RWPE2 (cell line): Measurements from ENCODE around the gene CNPY3.

Experiments
- ATAC-seq: fragments of 200-7000 bp; cut with Tn5 transposase; 3 replicates; pipeline ENCODE4 v1.9.1; 2021; ENCODE audit warnings: low read depth
- DNase-seq: peaks from one replicate; pipeline ENCODE4 v3.0.0-alpha.2; 2020; ENCODE audit warnings: low spot score
- H3K27ac ChIP-seq: fragments of 450-650 bp; 2 replicates; pipeline ENCODE4 v1.5.1; 2017; ENCODE audit warnings: mild to moderate bottlenecking; ENCODE audit not compliant: poor library complexity, severe bottlenecking
- H3K27me3 ChIP-seq: fragments of 250-450 bp; sonication (Bioruptor Pico); 2 replicates; pipeline ENCODE4 v1.5.1; 2021; ENCODE audit warnings: mild to moderate bottlenecking, moderate library complexity; ENCODE audit not compliant: insufficient read depth, poor library complexity, severe bottlenecking
- H3K36me3 ChIP-seq: fragments of 250-450 bp; sonication (Bioruptor Pico); 2 replicates; pipeline ENCODE4 v1.5.1; 2020; ENCODE audit warnings: low read depth, mild to moderate bottlenecking, moderate library complexity
- H3K4me1 ChIP-seq: fragments of 250-450 bp; sonication (Bioruptor Pico); 2 replicates; pipeline ENCODE4 v1.5.1; 2021; ENCODE audit warnings: mild to moderate bottlenecking, moderate library complexity; ENCODE audit not compliant: insufficient read depth, poor library complexity, severe bottlenecking
- H3K4me3 ChIP-seq: fragments of 250-450 bp; sonication (Bioruptor Pico); 2 replicates; pipeline ENCODE4 v1.5.1; 2021; ENCODE audit warnings: mild to moderate bottlenecking, moderate library complexity; ENCODE audit not compliant: severe bottlenecking
- H3K9me3 ChIP-seq: fragments of 250-450 bp; sonication (Bioruptor Pico); 2 replicates; pipeline ENCODE4 v1.5.1; 2021; ENCODE audit warnings: mild to moderate bottlenecking, moderate library complexity; ENCODE audit not compliant: severe bottlenecking
- TF ChIP-seq, protein P1 (sequence below): fragments of 450-650 bp; IDR thresholded peaks from one replicate; pipeline ENCODE4 v1.5.1; 2017; ENCODE audit warnings: mild to moderate bottlenecking, moderate library complexity; ENCODE audit not compliant: poor library complexity, severe bottlenecking

Gene CNPY3

DNA sequence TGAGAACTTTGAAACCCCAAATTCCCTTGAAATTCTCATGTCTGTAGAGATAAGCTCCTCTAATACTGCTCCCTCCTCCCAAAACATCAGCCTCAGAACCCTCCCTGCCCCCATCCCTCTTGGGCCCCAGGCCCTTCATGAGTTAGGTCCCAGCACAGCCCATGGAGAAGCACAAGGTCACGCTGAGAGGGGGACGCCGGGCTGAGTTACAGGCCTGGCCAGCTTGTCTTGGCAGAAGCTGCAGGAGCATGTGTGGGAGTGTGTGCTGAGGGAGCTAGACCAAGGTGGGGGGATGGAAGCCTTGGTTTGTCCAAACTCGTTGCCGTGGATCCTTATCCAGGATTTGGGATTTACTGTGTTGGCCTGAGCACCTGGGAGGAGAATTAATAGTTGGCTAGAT is 21.9 kb upstream of the CNPY3 start:
- no peaks in the 10 kb centered on the region for H3K9me3 ChIP-seq
- ATAC-seq (no peak), DNase-seq (no peak)
- H3K27me3 ChIP-seq: no peaks in the 10 kb centered on the region
- TF ChIP-seq, protein P1, sequence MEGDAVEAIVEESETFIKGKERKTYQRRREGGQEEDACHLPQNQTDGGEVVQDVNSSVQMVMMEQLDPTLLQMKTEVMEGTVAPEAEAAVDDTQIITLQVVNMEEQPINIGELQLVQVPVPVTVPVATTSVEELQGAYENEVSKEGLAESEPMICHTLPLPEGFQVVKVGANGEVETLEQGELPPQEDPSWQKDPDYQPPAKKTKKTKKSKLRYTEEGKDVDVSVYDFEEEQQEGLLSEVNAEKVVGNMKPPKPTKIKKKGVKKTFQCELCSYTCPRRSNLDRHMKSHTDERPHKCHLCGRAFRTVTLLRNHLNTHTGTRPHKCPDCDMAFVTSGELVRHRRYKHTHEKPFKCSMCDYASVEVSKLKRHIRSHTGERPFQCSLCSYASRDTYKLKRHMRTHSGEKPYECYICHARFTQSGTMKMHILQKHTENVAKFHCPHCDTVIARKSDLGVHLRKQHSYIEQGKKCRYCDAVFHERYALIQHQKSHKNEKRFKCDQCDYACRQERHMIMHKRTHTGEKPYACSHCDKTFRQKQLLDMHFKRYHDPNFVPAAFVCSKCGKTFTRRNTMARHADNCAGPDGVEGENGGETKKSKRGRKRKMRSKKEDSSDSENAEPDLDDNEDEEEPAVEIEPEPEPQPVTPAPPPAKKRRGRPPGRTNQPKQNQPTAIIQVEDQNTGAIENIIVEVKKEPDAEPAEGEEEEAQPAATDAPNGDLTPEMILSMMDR: no peak
- H3K4me1 ChIP-seq: no peaks in the 10 kb centered on the region
- H3K27ac ChIP-seq: no peak overlapping the region
- H3K4me3 ChIP-seq: no peak overlapping the region
- no peaks in the 10 kb centered on the region for H3K36me3 ChIP-seq

DNA sequence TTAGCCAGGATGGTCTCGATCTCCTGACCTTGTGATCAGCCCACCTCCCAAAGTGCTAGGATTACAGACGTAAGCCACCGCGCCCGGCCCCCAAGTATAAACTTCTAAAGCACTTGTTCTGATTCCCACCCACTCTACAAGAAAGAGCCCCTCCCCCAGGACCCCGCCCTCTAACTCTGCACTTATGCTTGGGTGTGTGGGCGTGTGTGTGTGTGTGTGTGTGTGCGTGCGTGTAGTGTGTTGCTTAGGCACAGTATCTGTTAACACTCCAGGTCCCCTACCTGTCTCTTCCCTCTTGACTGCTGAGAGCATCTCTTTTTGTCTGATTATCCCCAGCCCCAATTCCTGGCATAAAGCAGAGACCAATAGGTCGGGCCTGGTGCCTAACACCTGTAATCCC is 19.4 kb upstream of the CNPY3 start:
- no peak for ATAC-seq
- no peaks in the 10 kb centered on the region for H3K4me1 ChIP-seq
- H3K4me3 ChIP-seq: no peak overlapping the region
- H3K36me3 ChIP-seq: no peaks in the 10 kb centered on the region
- H3K27ac ChIP-seq: no peak overlapping the region
- no peak for DNase-seq
- TF ChIP-seq, protein P1: no peak
- no peaks in the 10 kb centered on the region for H3K27me3 ChIP-seq
- H3K9me3 ChIP-seq: no peaks in the 10 kb centered on the region

DNA sequence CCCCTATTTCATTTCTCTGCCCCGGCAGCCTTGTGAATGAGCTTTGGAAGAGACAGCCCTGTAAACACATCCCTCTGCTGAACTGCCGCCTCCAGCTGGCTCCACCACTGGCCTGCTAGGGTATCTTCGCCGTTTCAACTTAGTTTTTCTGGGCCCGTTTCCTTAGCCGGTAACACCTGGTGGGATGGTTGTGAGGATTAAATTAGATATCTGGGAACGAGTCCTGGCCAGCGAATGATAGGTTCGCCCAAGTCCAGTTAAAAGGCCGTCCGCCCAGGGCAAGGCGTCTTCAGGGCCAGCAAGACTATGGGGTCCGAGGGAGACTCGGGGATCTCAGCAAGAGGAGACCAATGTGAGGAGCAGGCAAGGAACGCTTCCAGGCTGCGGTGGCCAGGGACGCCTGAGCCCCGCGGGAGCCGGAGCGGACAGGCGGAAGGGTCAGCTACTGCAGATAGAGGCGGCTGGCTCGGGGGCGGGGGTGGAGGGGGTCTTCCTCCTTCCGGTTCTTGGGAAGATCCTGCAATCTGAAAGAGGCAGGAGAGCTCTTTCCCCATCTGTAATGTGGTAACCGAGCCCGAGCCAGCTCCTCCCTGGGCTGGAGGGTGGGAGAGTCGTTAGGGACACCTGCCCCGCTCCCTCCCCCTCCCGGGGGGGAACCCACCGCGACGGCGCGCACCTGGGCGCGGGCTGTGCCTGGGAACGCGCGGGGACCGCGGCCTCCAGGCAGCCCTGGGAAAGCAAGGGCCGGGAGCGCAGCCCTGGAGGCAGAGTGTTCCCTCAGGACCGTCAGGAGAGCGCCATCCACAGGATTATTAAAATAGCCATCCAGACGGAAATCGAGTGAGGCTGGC is 17.9 kb upstream of the CNPY3 start:
- H3K36me3 ChIP-seq: no peaks in the 10 kb centered on the region
- DNase-seq (no peak), ATAC-seq (no peak)
- H3K27ac ChIP-seq: no peak overlapping the region
- H3K27me3 ChIP-seq: no peaks in the 10 kb centered on the region
- TF ChIP-seq, protein P1: no peak
- no peaks in the 10 kb centered on the region for H3K4me1 ChIP-seq
- H3K4me3 ChIP-seq: no peak overlapping the region
- H3K9me3 ChIP-seq: no peaks in the 10 kb centered on the region

DNA sequence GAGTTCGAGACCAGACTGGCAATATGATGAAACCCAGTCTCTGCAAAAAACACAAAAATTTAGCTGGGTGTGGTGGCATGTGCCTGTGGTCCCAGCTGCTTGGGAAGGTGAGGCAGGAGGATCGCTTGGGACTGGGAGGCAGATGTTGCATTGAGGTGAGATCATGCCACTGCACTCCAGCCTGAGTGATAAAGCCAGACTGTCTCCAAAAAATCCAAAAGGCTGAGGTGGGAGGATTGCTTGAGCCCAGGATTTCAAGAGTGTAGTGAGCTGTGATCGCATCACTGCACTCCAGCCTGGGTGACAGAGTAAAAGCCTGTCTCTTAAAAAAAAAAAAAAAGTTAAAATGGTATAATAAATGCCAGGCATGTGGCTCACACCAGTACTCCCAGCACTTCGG is 14.7 kb upstream of the CNPY3 start:
- H3K9me3 ChIP-seq: no peaks in the 10 kb centered on the region
- H3K27me3 ChIP-seq: no peaks in the 10 kb centered on the region
- H3K4me1 ChIP-seq: no peaks in the 10 kb centered on the region
- TF ChIP-seq, protein P1: no peak
- H3K27ac ChIP-seq: no peak overlapping the region
- H3K36me3 ChIP-seq: no peaks in the 10 kb centered on the region
- no peak overlapping the region for H3K4me3 ChIP-seq
- no peak for DNase-seq
- ATAC-seq: no peak

DNA sequence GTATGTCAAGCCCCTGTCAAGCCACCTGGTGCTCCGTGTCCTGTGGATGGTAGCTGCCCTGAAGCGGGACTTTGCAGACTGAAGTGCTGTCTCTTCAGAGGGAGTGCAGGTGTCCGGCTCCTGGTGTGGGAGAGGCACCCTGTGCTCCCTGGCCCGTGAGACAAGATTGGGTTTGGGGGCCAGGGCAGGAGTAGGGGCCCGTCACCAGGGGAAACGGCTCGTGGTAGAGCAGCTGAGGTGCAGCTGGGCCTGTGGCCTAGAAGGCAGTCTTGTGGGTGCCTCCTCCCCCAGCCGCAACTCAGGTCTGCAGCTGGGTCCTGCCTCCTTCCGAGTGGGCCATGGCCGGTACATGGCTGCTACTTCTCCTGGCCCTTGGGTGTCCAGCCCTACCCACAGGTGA is 13.5 kb upstream of the CNPY3 start, which contains the start of gene PTCRA:
PTCRA (plus strand) TSS at position 322 of the 400 bp plus-strand sequence; CDS start at position 339, 17 bp downstream.
- Histone ChIP-seq H3K4me1 (peaks cover 5% of the 10 kb centered on the region), H3K4me3 (no peak within 1 kb of the TSS), H3K36me3 (no peaks in the 10 kb centered on the region), H3K27ac (no peak within 1 kb of the TSS), H3K27me3 (no peaks in the 10 kb centered on the region), H3K9me3 (no peaks in the 10 kb centered on the region)
- DNase-seq (no peak), ATAC-seq (no peak)
- TF ChIP-seq, protein P1: no peak
